ENCODE measurements around the gene NCAM2. TPM values are rescaled to one million over a fixed set of nuclear protein-coding genes. Genes with fewer than 3 reads are reported as not detected.

NCAM2 gene
- total RNA-seq, 1 experiment from 2014 or later: 2.4 TPM

DNA sequence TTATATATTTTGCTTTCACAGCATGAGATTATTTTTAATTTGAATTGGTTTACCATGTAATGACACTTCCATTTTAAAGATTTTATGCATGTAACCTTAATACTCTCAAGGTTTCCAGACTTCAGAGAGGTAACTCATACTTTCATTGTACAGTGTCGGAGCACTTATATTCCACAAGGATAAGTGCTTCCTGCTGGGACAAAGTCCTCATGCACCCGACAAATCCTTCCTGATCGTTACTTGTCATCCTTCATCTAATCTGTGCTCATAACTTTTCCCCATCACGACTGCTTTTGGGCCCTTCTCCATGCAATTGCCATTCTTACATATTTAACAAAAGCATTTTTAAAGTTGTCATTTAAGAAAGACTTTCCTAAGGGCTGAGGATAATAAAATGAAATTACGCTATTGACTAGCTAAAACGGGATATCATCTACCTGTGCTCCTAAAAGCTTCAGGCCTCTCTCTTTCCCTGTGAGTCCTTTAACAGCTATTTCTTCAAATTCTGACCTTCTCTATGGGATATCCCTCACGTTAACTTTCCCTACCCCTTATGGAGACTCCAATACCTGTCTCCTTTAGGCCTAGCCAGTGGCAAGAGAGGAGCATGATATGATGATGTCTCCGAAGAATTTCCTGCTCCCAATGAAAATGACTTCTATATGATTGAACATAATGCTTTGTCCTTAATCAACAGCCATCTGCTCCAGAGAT is 59.3 kb downstream of the NCAM2 start:
- peak overlapping the region; percentile 18; the same call in 1 of the 2 replicates for H3K4me2 ChIP-seq (ENCODE audit: low read length)
- no peaks in the 10 kb centered on the region for H4K20me1 ChIP-seq (ENCODE audit: low read length)
- no peak for ATAC-seq
- no peaks in the 10 kb centered on the region for H3K79me2 ChIP-seq (ENCODE audit: low read length)
- DNase-seq: no peak
- 0 out of 2 replicates have a peak, but pooled peaks cover 3% of the 10 kb centered on the region for H3K9me3 ChIP-seq (ENCODE audit: low read length)
- no peak overlapping the region for H3K27ac ChIP-seq (ENCODE audit: low read length)
- no peaks in the 10 kb centered on the region for H3K9me2 ChIP-seq (replicated peaks; ENCODE audit: low read length)
- no TSS peak for BruUV-seq (replicated peaks)
- POLR2A ChIA-PET (ENCODE audit: unreplicated experiment): no interaction called here
- no peaks in the 10 kb centered on the region for H3K27me3 ChIP-seq (ENCODE audit: low read length)
- H3K9ac ChIP-seq (ENCODE audit: low read length): no peak overlapping the region
- CTCF ChIA-PET: no interaction called here
- H3K36me3 ChIP-seq (ENCODE audit: low read depth, low read length): no peaks in the 10 kb centered on the region
- H3K4me3 ChIP-seq (ENCODE audit: low read length): no peak overlapping the region
- H3K4me1 ChIP-seq (ENCODE audit: insufficient read depth, low read length): no peaks in the 10 kb centered on the region
- H2AFZ ChIP-seq (ENCODE audit: low read length): peak overlapping the region; percentile 32
- TF ChIP-seq, protein P1, sequence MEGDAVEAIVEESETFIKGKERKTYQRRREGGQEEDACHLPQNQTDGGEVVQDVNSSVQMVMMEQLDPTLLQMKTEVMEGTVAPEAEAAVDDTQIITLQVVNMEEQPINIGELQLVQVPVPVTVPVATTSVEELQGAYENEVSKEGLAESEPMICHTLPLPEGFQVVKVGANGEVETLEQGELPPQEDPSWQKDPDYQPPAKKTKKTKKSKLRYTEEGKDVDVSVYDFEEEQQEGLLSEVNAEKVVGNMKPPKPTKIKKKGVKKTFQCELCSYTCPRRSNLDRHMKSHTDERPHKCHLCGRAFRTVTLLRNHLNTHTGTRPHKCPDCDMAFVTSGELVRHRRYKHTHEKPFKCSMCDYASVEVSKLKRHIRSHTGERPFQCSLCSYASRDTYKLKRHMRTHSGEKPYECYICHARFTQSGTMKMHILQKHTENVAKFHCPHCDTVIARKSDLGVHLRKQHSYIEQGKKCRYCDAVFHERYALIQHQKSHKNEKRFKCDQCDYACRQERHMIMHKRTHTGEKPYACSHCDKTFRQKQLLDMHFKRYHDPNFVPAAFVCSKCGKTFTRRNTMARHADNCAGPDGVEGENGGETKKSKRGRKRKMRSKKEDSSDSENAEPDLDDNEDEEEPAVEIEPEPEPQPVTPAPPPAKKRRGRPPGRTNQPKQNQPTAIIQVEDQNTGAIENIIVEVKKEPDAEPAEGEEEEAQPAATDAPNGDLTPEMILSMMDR (conservative IDR thresholded peaks at IDR 0.05; ENCODE audit: low read depth, low read length): no peak
- no peak for TF ChIP-seq EZH2phosphoT487 (IDR thresholded peaks at IDR 0.05; ENCODE audit: borderline replicate concordance, low read length)
- TF ChIP-seq EZH2 (IDR thresholded peaks at IDR 0.05; ENCODE audit: low read length, unreplicated experiment): no peak
- intact Hi-C loops (cut with micrococcal nuclease): no loop called here
- no peaks in the 10 kb centered on the region for H3F3A ChIP-seq (ENCODE audit: low read length, unreplicated experiment)

GRCh38 chr21:21063828-21064227 is 65.6 kb downstream of the NCAM2 start:
- Histone ChIP-seq H4K20me1 (ENCODE audit: low read length) (no peaks in the 10 kb centered on the region), H2AFZ (ENCODE audit: low read length) (no peak overlapping the region), H3K9me2 (replicated peaks; ENCODE audit: low read length) (no peaks in the 10 kb centered on the region), H3K27me3 (ENCODE audit: low read length) (no peaks in the 10 kb centered on the region), H3K4me3 (ENCODE audit: low read length) (no peak overlapping the region), H3K27ac (ENCODE audit: low read length) (no peak overlapping the region), H3K9me3 (ENCODE audit: low read length) (0 out of 2 replicates have a peak, but pooled peaks cover 3% of the 10 kb centered on the region), H3K36me3 (ENCODE audit: low read depth, low read length) (no peaks in the 10 kb centered on the region), H3K4me2 (ENCODE audit: low read length) (no peak overlapping the region), H3K9ac (ENCODE audit: low read length) (no peak overlapping the region), H3K79me2 (ENCODE audit: low read length) (no peaks in the 10 kb centered on the region), H3K4me1 (ENCODE audit: insufficient read depth, low read length) (no peaks in the 10 kb centered on the region), H3F3A (ENCODE audit: low read length, unreplicated experiment) (no peaks in the 10 kb centered on the region)
- POLR2A ChIA-PET (ENCODE audit: unreplicated experiment): no interaction called here
- no peak for DNase-seq
- CTCF ChIA-PET: no interaction called here
- no TSS peak for BruUV-seq (replicated peaks)
- intact Hi-C loops (cut with micrococcal nuclease): no loop called here
- TF ChIP-seq EZH2 (IDR thresholded peaks at IDR 0.05; ENCODE audit: low read length, unreplicated experiment) (no peak), EZH2phosphoT487 (IDR thresholded peaks at IDR 0.05; ENCODE audit: borderline replicate concordance, low read length) (no peak)
- TF ChIP-seq, protein P1 (conservative IDR thresholded peaks at IDR 0.05; ENCODE audit: low read depth, low read length): no peak
- no peak for ATAC-seq

DNA sequence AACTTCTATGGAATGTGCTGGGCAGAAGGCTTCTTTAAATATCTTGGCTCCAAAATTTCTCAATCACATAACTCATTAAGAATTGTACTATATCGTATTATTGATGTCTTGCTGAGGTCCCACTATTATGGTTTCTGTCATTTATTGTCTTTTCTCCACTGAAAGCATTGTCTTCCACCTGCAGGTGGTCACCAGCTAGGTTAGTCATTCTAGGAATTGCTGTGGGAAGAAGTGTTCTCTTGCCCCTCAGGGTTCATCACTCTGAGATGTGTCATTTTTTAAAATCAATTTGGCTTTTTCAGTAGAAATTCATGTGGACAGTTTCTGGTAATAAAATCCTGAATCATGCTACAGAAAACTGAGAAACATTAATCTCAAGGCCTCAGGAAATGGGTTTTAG is 66.1 kb downstream of the NCAM2 start:
- H3F3A ChIP-seq (ENCODE audit: low read length, unreplicated experiment): no peaks in the 10 kb centered on the region
- H2AFZ ChIP-seq (ENCODE audit: low read length): no peak overlapping the region
- H4K20me1 ChIP-seq (ENCODE audit: low read length): no peaks in the 10 kb centered on the region
- TF ChIP-seq, protein P1 (conservative IDR thresholded peaks at IDR 0.05; ENCODE audit: low read depth, low read length): no peak
- TF ChIP-seq EZH2 (IDR thresholded peaks at IDR 0.05; ENCODE audit: low read length, unreplicated experiment) (no peak), EZH2phosphoT487 (IDR thresholded peaks at IDR 0.05; ENCODE audit: borderline replicate concordance, low read length) (no peak)
- intact Hi-C loops (cut with micrococcal nuclease): no loop called here
- DNase-seq: no peak
- no peak overlapping the region for H3K27ac ChIP-seq (ENCODE audit: low read length)
- BruUV-seq (replicated peaks): no TSS peak
- H3K9me2 ChIP-seq (replicated peaks; ENCODE audit: low read length): no peaks in the 10 kb centered on the region
- no peak overlapping the region for H3K9ac ChIP-seq (ENCODE audit: low read length)
- H3K4me2 ChIP-seq (ENCODE audit: low read length): no peak overlapping the region
- no peaks in the 10 kb centered on the region for H3K79me2 ChIP-seq (ENCODE audit: low read length)
- H3K27me3 ChIP-seq (ENCODE audit: low read length): no peaks in the 10 kb centered on the region
- ATAC-seq: no peak
- H3K9me3 ChIP-seq (ENCODE audit: low read length): 0 out of 2 replicates have a peak, but pooled peaks cover 3% of the 10 kb centered on the region
- no peak overlapping the region for H3K4me3 ChIP-seq (ENCODE audit: low read length)
- no peaks in the 10 kb centered on the region for H3K4me1 ChIP-seq (ENCODE audit: insufficient read depth, low read length)
- CTCF ChIA-PET: no interaction called here
- no peaks in the 10 kb centered on the region for H3K36me3 ChIP-seq (ENCODE audit: low read depth, low read length)
- POLR2A ChIA-PET (ENCODE audit: unreplicated experiment): no interaction called here

Data from PC-3 (cell line).